Measurements from ENCODE around the gene ZBTB16.

Gene ZBTB16

GRCh38 chr11:114200351-114201133 lies 141.0 kb downstream of the ZBTB16 start (continued):
- TF ChIP-seq TSHZ1 (tag by site-specific recombination; IDR thresholded peaks at IDR 0.05; ENCODE audit: borderline replicate concordance) = no peak
- TF ChIP-seq ZNF629 (tag by site-specific recombination; IDR thresholded peaks at IDR 0.05) = 0 out of 2 replicates have a peak, but pooled peaks have one; percentile 37
- TF ChIP-seq ZNF664 (tag by site-specific recombination; IDR thresholded peaks at IDR 0.05) = no peak
- TF ChIP-seq WT1 (tag by site-specific recombination; IDR thresholded peaks at IDR 0.05) = no peak
- TF ChIP-seq ZNF843 (tag by site-specific recombination; IDR thresholded peaks at IDR 0.05) = peak; percentile 89
- no peak for TF ChIP-seq ZNF561 (tag by site-specific recombination; IDR thresholded peaks at IDR 0.05; ENCODE audit: borderline replicate concordance)
- peak; percentile 76 for TF ChIP-seq ZBTB17 (tag by site-specific recombination; IDR thresholded peaks at IDR 0.05)
- no peak for TF ChIP-seq ZNF518A (tag by site-specific recombination; conservative IDR thresholded peaks at IDR 0.05; ENCODE audit: low read depth)
- TF ChIP-seq PRDM6 (tag by site-specific recombination; IDR thresholded peaks at IDR 0.05) = peak; percentile 76
- TF ChIP-seq PRDM4 (tag by site-specific recombination; IDR thresholded peaks at IDR 0.05) = 0 out of 2 replicates have a peak, but pooled peaks have one; percentile 57
- TF ChIP-seq ZNF23 (tag by site-specific recombination; IDR thresholded peaks at IDR 0.05; ENCODE audit: borderline replicate concordance) = no peak
- TF ChIP-seq SP7 (tag by site-specific recombination; IDR thresholded peaks at IDR 0.05) = peak; percentile 94
- TF ChIP-seq FEZF1 (tag by site-specific recombination; IDR thresholded peaks at IDR 0.05) = peak; percentile 78
- TF ChIP-seq GFI1B (tag by site-specific recombination; IDR thresholded peaks at IDR 0.05) = peak; percentile 78
- TF ChIP-seq KLF16 (tag by site-specific recombination; IDR thresholded peaks at IDR 0.05) = peak; percentile 47; the same call in 1 of the 2 replicates
- TF ChIP-seq ZNF580 (tag by site-specific recombination; IDR thresholded peaks at IDR 0.05) = peak; percentile 64
- TF ChIP-seq ZBTB21 (tag by site-specific recombination; IDR thresholded peaks at IDR 0.05) = no peak
- 0 out of 2 replicates have a peak, but pooled peaks have one; percentile 42 for TF ChIP-seq OVOL3 (tag by site-specific recombination; IDR thresholded peaks at IDR 0.05)
- TF ChIP-seq TCF7L2 (IDR thresholded peaks at IDR 0.05; ENCODE audit: borderline replicate concordance, low read depth, low read length) = peak; percentile 89; the same call in 1 of the 2 replicates
- TF ChIP-seq ZNF2 (tag by site-specific recombination; IDR thresholded peaks at IDR 0.05) = no peak

All from HEK293 (cell line).